Lower leg skin (tissue), 3 donors: ENCODE results near the gene SIAH2.

Experiments
- POLR2A ChIP-seq, 2 donors: fragments of 450-650 bp; IDR thresholded peaks; one replicate each; pipeline ENCODE4 v1.6.1; 2016 to 2017; ENCODE audit warnings: antibody characterized with exemption in 2 of 2, mild to moderate bottlenecking in 1 of 2, moderate library complexity in 1 of 2
- TF ChIP-seq, protein P1 (sequence below), 3 donors: fragments of 450-650 bp; IDR thresholded peaks; one replicate each; pipeline ENCODE4 v1.5.1; 2016; ENCODE audit warnings: antibody characterized with exemption in 3 of 3, mild to moderate bottlenecking in 3 of 3, moderate library complexity in 2 of 3

DNA sequence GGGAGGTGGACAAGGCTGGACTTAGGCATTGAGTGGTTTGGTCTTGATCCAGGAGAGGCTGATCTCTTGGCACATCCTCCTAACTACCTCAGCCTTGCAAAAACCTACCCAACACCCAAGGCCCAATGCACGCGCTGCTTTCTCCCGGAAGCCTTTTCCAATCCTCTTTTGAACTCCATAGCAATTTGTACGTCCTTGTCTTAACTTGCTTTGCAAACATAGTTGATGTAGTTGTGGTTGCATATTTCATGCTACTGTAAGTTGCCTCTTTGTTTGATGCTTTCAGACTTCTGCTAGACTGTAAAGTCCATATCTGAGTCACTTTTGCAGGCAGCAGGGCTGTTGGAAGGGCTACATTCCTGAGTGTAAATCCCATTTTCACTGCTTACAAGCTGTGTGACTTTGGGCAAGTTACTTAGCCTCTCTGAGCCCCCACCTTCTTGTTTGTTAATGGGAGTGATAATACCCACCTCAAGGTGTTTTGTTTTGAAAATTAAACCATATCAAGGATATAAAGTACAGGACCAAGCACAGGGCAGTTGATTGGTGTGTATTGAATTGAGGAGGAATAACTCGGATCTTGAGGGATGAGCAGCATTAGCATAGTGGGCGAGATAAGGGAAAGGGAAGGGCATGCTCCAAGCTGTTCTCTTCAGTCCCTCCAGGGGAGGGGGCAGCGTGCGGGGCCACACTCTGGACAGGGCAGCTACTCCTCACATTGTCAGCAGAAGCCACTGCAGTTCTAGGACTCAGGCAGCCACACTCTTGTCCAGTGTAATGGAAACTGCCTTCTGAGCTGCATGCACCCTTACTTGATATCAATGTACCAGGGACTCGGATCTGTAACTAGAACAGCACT lies 28.8 kb downstream of the SIAH2 start:
- TF ChIP-seq, protein P1, sequence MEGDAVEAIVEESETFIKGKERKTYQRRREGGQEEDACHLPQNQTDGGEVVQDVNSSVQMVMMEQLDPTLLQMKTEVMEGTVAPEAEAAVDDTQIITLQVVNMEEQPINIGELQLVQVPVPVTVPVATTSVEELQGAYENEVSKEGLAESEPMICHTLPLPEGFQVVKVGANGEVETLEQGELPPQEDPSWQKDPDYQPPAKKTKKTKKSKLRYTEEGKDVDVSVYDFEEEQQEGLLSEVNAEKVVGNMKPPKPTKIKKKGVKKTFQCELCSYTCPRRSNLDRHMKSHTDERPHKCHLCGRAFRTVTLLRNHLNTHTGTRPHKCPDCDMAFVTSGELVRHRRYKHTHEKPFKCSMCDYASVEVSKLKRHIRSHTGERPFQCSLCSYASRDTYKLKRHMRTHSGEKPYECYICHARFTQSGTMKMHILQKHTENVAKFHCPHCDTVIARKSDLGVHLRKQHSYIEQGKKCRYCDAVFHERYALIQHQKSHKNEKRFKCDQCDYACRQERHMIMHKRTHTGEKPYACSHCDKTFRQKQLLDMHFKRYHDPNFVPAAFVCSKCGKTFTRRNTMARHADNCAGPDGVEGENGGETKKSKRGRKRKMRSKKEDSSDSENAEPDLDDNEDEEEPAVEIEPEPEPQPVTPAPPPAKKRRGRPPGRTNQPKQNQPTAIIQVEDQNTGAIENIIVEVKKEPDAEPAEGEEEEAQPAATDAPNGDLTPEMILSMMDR (IDR thresholded peaks at IDR 0.05), result no peak
- TF ChIP-seq POLR2A (IDR thresholded peaks at IDR 0.05), result no peak
